Stimulated activated CD8-positive, alpha-beta memory T cell treated with anti-CD3 and anti-CD28 coated beads, Interleukin-15, amount 100 ng/mL, for 48 hours (primary cell): ENCODE measurements around the gene S1PR5.
A peak's percentile ranks its signal among the peaks of the same experiment; 100 is the strongest.
"Not testable (repeated sequence)": the region's sequence is repeated elsewhere in the genome, so short reads cannot be mapped to it uniquely, and the experiment has no call there.

ENCODE experiments used
- DNase-seq, 2 donors: peaks; one replicate each; pipeline ENCODE4 v3.0.0-alpha.2; 2020; ENCODE audit warnings: low read depth in 2 of 2

The S1PR5 gene, protein sequence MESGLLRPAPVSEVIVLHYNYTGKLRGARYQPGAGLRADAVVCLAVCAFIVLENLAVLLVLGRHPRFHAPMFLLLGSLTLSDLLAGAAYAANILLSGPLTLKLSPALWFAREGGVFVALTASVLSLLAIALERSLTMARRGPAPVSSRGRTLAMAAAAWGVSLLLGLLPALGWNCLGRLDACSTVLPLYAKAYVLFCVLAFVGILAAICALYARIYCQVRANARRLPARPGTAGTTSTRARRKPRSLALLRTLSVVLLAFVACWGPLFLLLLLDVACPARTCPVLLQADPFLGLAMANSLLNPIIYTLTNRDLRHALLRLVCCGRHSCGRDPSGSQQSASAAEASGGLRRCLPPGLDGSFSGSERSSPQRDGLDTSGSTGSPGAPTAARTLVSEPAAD

GRCh38 chr19:10517361-10517759, at the start of gene S1PR5:
Gene S1PR5 (minus strand): TSS chr19:10517447. CDS start chr19:10515011, 2,436 bp downstream.
- no peak for DNase-seq

- DNase-seq, result no peak
These were observed 49.6 kb upstream of the S1PR5 start for GRCh38 chr19:10566658-10567410.

GRCh38 chr19:10566408-10566657, 49.1 kb upstream of the S1PR5 start:
- no peak for DNase-seq

- peak; percentile 99 for DNase-seq
These were observed 48.5 kb upstream of the S1PR5 start, which contains the start of gene KRI1 for GRCh38 chr19:10565567-10566407. Gene KRI1 (minus strand): TSS chr19:10566010. CDS start chr19:10565999, 11 bp downstream.

DNA sequence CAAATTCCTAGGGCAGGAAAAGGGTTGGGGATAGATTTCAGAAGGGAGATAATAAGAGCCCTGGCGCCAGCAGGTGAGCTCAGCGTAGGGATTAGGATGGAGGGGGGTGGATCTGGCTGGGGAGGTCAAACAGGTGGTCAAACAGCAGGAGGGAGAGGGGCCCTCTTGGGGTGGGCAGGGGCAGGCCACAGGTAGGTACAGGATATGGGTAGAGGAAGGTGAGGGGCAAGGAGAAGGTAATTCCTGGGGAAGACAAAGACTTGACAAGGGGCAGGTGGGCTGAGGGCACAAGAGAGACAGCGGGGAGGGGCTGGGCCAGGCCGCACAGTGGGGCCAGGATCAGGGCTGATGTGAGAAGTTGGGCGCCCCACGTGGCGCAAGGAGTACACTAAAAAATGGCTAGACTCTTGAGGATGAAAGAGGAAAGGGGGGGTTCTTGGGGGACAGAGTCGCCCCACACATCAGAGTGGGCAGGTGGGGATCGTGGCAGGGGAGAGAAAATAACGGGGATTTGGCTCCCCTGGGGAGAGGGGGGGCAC, 47.9 kb upstream of the S1PR5 start:
- peak in 1 of 2 donors; percentile 50 for DNase-seq

DNA sequence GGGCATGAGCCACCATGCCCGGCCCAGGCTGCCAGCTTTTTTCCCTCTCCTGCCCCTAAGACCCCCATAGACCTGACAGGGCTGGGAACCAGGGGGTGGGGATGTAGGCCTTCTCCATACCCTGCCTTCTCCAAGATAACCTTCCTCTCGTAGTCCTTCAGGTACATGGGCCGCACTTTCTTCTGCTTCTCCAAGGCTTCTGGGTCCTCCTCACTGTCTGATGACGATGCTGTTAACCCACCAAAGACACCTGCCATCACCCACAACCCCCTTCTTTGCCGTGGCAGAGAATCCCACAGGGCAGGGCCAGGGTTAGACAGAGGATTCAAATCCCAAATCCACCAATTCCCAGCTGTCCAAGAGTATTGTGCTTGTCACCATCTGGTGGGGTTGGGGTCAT, 45.4 kb upstream of the S1PR5 start:
- no peak for DNase-seq

DNA sequence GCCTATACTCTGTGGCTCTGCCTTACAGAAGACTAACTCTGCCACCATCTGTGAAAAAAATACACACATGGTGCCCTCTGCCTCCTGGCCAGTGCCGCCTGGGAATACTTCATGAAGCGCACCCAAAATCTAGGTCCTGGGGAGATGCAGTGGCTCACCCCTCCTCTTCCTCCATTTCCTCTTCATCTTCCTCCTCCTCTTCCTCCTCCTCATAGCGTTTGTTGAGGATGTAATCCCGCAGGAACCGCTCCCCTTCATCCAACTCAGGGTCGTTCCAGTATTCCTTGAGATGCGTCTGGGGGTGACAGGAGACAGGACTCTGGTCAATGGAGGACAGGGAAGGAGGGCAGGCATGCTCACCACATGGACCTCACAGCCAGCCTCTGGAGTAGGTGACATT, 42.9 kb upstream of the S1PR5 start:
- DNase-seq, result no peak

DNA sequence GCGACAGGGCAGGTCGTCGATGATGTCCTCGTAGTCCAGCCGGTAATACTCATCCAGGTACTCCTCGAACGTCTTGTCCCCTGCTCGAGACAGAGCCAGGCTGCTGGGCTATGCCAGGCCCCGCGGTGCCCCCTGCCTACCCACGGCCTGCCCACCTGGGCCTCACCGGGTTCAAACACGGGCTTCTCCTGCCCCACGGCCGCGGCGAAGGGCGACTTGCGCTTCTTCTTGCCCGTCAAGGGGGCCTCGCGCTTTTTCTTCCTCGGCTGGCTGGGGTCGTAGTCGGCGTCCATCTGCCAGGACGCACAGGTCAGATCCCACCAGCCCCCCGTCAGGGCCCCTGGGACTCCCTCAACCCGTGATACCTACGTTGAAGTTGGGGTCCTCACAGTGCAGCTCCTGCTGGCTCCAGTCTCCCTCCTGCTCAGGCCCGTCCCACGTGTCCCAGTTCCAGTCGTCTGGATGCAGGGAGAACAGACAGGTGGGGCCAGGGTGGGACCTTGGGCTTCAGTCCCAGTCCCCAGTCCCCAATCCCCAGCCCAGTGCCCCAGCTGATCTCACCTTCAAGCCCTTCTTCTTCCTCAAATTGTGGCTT, 40.5 kb upstream of the S1PR5 start:
- no peak for DNase-seq

DNA sequence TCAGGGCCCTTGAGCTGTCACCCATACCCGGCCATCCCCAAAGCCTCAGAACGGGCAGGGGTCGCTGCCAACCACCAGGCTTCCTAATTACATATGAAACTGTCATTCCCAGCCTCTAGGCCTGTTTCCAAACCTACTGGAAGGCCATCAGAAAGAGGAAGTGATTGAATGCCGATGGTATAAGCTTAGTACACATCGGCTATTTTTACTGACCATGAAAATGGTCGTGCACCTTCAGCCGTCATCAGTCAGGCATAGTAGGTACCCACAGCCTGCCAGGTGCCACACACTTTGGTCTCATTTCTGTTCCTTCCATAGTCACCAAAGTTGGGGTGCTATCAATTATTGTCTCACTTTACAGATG, 38.3 kb upstream of the S1PR5 start:
- no peak for DNase-seq

DNA sequence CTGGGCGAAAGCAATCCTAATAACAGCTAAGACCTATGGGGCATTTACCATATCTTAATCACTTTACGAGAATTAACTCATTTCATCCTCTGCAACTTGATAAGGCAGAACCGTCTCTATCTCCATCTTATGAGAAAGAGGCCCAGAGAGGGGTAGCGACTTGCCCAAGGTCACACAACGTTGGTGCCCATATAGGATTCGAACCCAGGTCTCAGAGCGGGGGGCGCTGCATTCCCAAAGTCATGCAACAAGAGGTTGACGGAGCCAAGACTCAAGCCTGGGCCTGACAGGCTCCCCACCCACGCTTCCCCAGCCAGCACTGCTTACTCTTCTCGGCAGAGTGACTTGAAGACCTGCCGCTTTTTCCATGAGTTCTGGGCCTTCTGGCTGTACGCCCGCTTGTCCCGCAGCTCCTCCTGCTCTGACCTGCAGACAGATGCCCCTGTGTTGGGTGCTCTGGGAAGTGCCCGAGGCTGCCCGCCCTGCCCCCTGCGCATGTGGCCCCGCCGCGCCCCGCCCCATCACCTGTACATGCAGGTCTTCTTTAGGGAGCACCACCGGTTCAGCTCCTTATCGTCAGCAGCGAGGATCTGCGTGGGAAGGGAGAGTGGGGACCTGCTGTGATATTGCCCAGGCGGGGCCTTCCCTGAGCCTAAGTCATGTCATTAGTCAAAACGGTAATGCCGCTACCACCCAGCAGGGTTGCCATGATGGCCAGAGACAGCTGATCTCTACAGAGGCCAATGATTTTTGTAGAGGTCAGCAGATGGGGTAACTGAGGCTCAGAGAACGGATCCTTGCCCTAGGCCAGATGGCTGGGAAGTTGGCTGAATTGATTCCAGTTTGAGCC, 37.7 kb upstream of the S1PR5 start:
- no peak for DNase-seq

DNA sequence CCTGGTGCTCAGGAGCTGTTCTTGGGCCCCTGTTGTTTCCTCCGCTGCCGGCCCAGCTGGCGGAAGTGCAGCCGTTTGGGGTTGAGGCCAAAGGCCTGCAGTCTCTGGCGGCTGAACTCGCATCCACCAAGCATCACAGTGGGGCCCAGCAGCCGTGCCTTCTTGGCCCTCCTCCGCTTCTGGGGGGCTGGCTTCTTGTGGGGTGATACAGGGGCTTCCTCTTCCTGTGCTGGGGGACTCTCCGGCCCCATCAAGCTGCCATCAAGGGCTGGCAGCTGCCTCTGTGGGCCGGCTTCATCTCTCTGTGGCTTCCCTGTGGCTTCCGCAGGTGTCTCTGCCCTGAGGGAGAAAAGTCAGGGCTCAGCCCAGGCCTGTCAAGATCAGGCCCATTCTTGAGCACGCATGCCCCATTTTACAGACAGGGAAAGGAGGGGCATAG, 36.7 kb upstream of the S1PR5 start:
- peak; percentile 56 to 63 for DNase-seq

GRCh38 chr19:10553087-10553667, 35.9 kb upstream of the S1PR5 start:
- no peak for DNase-seq

GRCh38 chr19:10552510-10553053, 35.3 kb upstream of the S1PR5 start:
- DNase-seq, result no peak

DNA sequence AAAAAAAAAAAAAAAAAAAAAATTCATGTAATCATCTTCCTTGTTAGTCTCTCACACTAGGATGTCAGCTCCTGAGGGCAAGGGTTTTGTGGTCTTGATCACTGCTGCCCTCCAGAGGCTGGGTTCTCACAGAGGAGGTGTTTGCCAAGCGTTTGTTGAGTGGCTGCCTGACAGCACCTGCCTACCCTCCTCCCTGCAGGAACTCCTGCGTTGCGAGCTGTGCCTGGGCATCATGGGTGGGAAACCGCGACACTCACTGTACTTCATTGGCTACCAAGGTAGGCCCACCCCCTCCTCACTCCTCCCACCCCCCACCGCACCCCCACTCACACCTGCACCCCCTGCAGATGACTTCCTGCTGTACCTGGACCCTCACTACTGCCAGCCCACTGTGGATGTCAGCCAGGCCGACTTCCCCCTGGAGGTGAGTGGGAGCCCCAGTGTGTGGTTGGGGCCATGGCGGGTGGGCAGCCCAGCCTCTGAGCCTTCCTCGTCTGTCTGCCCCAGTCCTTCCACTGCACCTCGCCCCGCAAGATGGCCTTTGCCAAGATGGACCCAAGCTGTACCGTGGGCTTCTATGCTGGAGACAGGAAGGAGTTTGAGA, 34.6 kb upstream of the S1PR5 start:
- DNase-seq, result no peak

- not testable (repeated sequence) for DNase-seq
These were observed 33.8 kb upstream of the S1PR5 start for GRCh38 chr19:10551006-10551405.

- DNase-seq, result no peak
These were observed 33.1 kb upstream of the S1PR5 start for GRCh38 chr19:10550336-10550735.

DNA sequence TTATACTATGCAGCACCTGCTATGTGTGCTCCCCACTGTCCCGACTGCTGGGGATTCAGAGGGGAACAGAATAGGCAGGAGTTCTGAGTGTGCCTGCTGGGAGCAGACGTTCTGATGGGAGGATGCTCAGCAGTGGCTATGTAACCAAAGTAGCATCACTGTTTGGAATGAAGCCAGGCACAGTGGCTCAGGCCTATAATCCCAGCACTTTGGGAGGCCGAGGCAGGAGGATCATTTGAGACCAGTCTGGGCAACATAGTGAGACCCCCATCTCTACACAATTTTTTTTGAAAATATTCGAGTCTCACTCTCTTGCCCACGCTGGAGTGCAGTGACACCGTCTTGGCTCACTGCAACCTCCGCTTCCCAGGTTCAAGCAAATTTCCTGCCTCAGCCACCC, 32.5 kb upstream of the S1PR5 start:
- DNase-seq, result no peak

- DNase-seq, result no peak
These were observed 31.6 kb upstream of the S1PR5 start for GRCh38 chr19:10548746-10549276.

DNA sequence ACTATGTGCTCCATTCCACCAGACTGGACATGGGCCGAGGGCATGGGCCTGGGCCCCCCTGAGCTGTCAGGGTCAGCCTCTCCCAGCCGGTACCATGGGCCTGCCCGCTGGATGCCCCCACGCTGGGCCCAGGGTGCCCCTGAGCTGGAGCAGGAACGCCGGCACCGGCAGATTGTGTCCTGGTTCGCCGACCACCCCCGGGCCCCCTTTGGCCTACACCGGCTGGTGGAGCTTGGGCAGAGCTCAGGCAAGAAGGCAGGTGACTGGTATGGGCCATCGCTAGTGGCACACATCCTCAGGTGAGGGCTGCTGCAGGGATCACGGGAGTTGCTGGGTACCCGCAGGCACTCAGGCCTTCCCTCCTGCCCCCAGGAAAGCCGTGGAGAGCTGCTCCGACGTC, 29.6 kb upstream of the S1PR5 start:
- DNase-seq, result no peak
